Osteocyte (in vitro differentiated cells): ENCODE results near the gene NFXL1. TPM values are rescaled to one million over a fixed set of nuclear protein-coding genes. Genes with fewer than 3 reads are reported as not detected.
"Not testable (repeated sequence)": the region's sequence is repeated elsewhere in the genome, so short reads cannot be mapped to it uniquely, and the experiment has no call there.

Experiments
- DNase-seq: peaks from one replicate; pipeline ENCODE4 v3.0.0; 2021; ENCODE audit warnings: mixed read lengths; ENCODE audit not compliant: unreplicated experiment; ENCODE audit errors: extremely low spot score
- H3K27ac Mint-ChIP-seq: one replicate; pipeline ENCODE4 v1.8.0; 2021; ENCODE audit warnings: mild to moderate bottlenecking, mixed read lengths; ENCODE audit not compliant: unreplicated experiment
- H3K27me3 Mint-ChIP-seq: one replicate; pipeline ENCODE4 v1.8.0; 2021; ENCODE audit warnings: mixed read lengths; ENCODE audit not compliant: unreplicated experiment
- H3K36me3 Mint-ChIP-seq: one replicate; pipeline ENCODE4 v1.8.0; 2021; ENCODE audit warnings: mixed read lengths; ENCODE audit not compliant: unreplicated experiment
- H3K4me1 Mint-ChIP-seq: one replicate; pipeline ENCODE4 v1.8.0; 2021; ENCODE audit warnings: mixed read lengths; ENCODE audit not compliant: unreplicated experiment
- H3K4me3 Mint-ChIP-seq: one replicate; pipeline ENCODE4 v1.8.0; 2021; ENCODE audit warnings: mild to moderate bottlenecking, moderate library complexity, mixed read lengths; ENCODE audit not compliant: unreplicated experiment
- H3K9me3 Mint-ChIP-seq: one replicate; pipeline ENCODE4 v1.8.0; 2021; ENCODE audit warnings: mixed read lengths; ENCODE audit not compliant: unreplicated experiment
- CTCF ChIP-seq: fragments of 200-600 bp; sonication (generic); IDR thresholded peaks from 2 replicates; pipeline ENCODE4 v1.5.0; 2021; ENCODE audit warnings: antibody characterized with exemption, mild to moderate bottlenecking, moderate library complexity
- total RNA-seq: library from RNA; stranded (reverse); gene quantifications from 2 replicates; pipeline ENCODE4 v1.2.1, GENCODE V29; 2021

NFXL1 gene
- total RNA-seq, 1 donor from 2014 or later = 13.4 TPM

GRCh38 chr4:47929682-47930201, 15.4 kb upstream of the NFXL1 start:
- DNase-seq = no peak
- Mint-ChIP-seq H3K4me1 (peaks cover 15% of the 10 kb centered on the region), H3K4me3 (no peak overlapping the region), H3K9me3 (no peaks in the 10 kb centered on the region), H3K36me3 (no peaks in the 10 kb centered on the region), H3K27ac (no peak overlapping the region), H3K27me3 (peaks cover 56% of the 10 kb centered on the region)
- TF ChIP-seq CTCF = no peak

- H3K27ac Mint-ChIP-seq = no peak overlapping the region
- H3K4me3 Mint-ChIP-seq = peak overlapping the region; percentile 34
- peak; percentile 70 for TF ChIP-seq CTCF
- H3K36me3 Mint-ChIP-seq = no peaks in the 10 kb centered on the region
- DNase-seq = no peak
- peaks cover 15% of the 10 kb centered on the region for H3K4me1 Mint-ChIP-seq
- peaks cover 61% of the 10 kb centered on the region for H3K27me3 Mint-ChIP-seq
- H3K9me3 Mint-ChIP-seq = no peaks in the 10 kb centered on the region
Measured at GRCh38 chr4:47926667-47927258, 12.4 kb upstream of the NFXL1 start.

GRCh38 chr4:47923261-47923608, 8.9 kb upstream of the NFXL1 start:
- H3K36me3 Mint-ChIP-seq, H3K9me3 Mint-ChIP-seq, H3K4me1 Mint-ChIP-seq, H3K27ac Mint-ChIP-seq, DNase-seq, H3K4me3 Mint-ChIP-seq: not testable (repeated sequence)
- H3K27me3 Mint-ChIP-seq = peaks cover 79% of the 10 kb centered on the region

GRCh38 chr4:47922436-47923260, 8.3 kb upstream of the NFXL1 start:
- H3K27ac Mint-ChIP-seq, DNase-seq, H3K4me3 Mint-ChIP-seq, H3K4me1 Mint-ChIP-seq, H3K36me3 Mint-ChIP-seq: not testable (repeated sequence)
- Mint-ChIP-seq H3K27me3 (peaks cover 73% of the 10 kb centered on the region), H3K9me3 (peaks cover 12% of the 10 kb centered on the region)

GRCh38 chr4:47917163-47917562, 2.8 kb upstream of the NFXL1 start:
- not testable (repeated sequence) for H3K36me3 Mint-ChIP-seq, DNase-seq, H3K4me3 Mint-ChIP-seq, H3K27ac Mint-ChIP-seq
- peaks cover 17% of the 10 kb centered on the region for H3K4me1 Mint-ChIP-seq
- H3K27me3 Mint-ChIP-seq = peaks cover 37% of the 10 kb centered on the region
- H3K9me3 Mint-ChIP-seq = peaks cover 12% of the 10 kb centered on the region

- Mint-ChIP-seq H3K4me3 (no peak overlapping the region), H3K27ac (no peak overlapping the region), H3K36me3 (peaks cover 6% of the 10 kb centered on the region), H3K27me3 (peaks cover 22% of the 10 kb centered on the region), H3K4me1 (peaks cover 29% of the 10 kb centered on the region), H3K9me3 (peaks cover 12% of the 10 kb centered on the region)
- no peak for DNase-seq
- TF ChIP-seq CTCF = no peak
Measured at GRCh38 chr4:47915378-47915777, 995 bp upstream of the NFXL1 start.
